Measurements from ENCODE around the gene RPS27.
"Not testable (repeated sequence)": the region's sequence is repeated elsewhere in the genome, so short reads cannot be mapped to it uniquely, and the experiment has no call there.

The RPS27 gene

GRCh38 chr1:153985941-153986761 lies 4.4 kb upstream of the RPS27 start, which contains the start of gene RAB13:
Gene RAB13, minus strand, starts transcription at chr1:153986339. Its CDS starts 103 bp downstream, at chr1:153986236.
- DNase-seq (ENCODE audit: low spot score): peak; percentile 92

GRCh38 chr1:153987621-153988020 lies 2.9 kb upstream of the RPS27 start:
- DNase-seq (ENCODE audit: low spot score): no peak

GRCh38 chr1:153991151-153991630 lies 629 bp downstream of the RPS27 start:
- no peak for DNase-seq (ENCODE audit: low spot score)

GRCh38 chr1:153991806-153992205 lies 1.2 kb downstream of the RPS27 start:
- no peak for DNase-seq (ENCODE audit: low spot score)

GRCh38 chr1:153995202-153995601 lies 4.6 kb downstream of the RPS27 start:
- no peak for DNase-seq (ENCODE audit: low spot score)

GRCh38 chr1:153995640-153996039 lies 5.1 kb downstream of the RPS27 start:
- DNase-seq (ENCODE audit: low spot score): no peak

- DNase-seq (ENCODE audit: low spot score): not testable (repeated sequence)
Observed at GRCh38 chr1:153996882-153997281, 6.3 kb downstream of the RPS27 start.

- DNase-seq (ENCODE audit: low spot score): no peak
Observed at GRCh38 chr1:154000420-154000819, 9.9 kb downstream of the RPS27 start.

GRCh38 chr1:154006136-154006535 lies 15.6 kb downstream of the RPS27 start:
- no peak for DNase-seq (ENCODE audit: low spot score)

GRCh38 chr1:154012129-154012528 lies 21.6 kb downstream of the RPS27 start:
- DNase-seq (ENCODE audit: low spot score): no peak

- not testable (repeated sequence) for DNase-seq (ENCODE audit: low spot score)
Observed at GRCh38 chr1:154012543-154012942, 22.0 kb downstream of the RPS27 start.

GRCh38 chr1:154014154-154014907 lies 23.8 kb downstream of the RPS27 start:
- DNase-seq (ENCODE audit: low spot score): peak; percentile 18

GRCh38 chr1:154019269-154019668 lies 28.7 kb downstream of the RPS27 start:
- DNase-seq (ENCODE audit: low spot score): no peak

GRCh38 chr1:154019940-154020339 lies 29.4 kb downstream of the RPS27 start:
- DNase-seq (ENCODE audit: low spot score): no peak

- DNase-seq (ENCODE audit: low spot score): not testable (repeated sequence)
Observed at GRCh38 chr1:154033697-154034096, 43.1 kb downstream of the RPS27 start.
